SHP77 treated with DMSO at 0.1 percent for 48 hours (cell line): ENCODE measurements around the gene TDRD12.
"Not testable (repeated sequence)": the region's sequence is repeated elsewhere in the genome, so short reads cannot be mapped to it uniquely, and the experiment has no call there.

ENCODE experiments used
- DNase-seq: peaks from one replicate; lab custom pipeline; 2025; lab: John Stamatoyannopoulos, UW

The TDRD12 gene

GRCh38 chr19:32692727-32693061 is 26.9 kb upstream of the TDRD12 start:
- no peak for DNase-seq

GRCh38 chr19:32693151-32694108 is 26.1 kb upstream of the TDRD12 start:
- not testable (repeated sequence) for DNase-seq

GRCh38 chr19:32694316-32694715 is 25.3 kb upstream of the TDRD12 start:
- not testable (repeated sequence) for DNase-seq

DNA sequence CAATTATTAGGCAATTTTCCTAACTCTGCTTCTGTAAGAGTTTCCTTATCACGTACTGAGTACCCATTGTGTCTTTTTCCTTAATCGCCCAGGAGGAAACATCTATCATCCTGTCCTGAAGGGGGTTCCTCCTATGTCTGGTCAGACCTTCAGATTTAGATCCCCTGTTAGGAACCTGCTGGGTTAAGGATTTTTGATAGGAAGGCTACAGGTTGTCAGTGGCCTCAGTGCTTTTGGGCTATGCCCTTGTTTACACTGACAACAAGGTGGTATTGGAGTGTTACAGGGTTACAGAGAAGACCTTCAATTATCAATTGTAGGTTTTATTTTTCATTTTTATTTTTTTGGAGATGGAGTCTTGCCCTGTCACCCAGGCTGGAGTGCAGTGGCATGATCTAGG is 24.7 kb upstream of the TDRD12 start:
- not testable (repeated sequence) for DNase-seq

GRCh38 chr19:32695506-32695905 is 24.1 kb upstream of the TDRD12 start:
- DNase-seq, result not testable (repeated sequence)

DNA sequence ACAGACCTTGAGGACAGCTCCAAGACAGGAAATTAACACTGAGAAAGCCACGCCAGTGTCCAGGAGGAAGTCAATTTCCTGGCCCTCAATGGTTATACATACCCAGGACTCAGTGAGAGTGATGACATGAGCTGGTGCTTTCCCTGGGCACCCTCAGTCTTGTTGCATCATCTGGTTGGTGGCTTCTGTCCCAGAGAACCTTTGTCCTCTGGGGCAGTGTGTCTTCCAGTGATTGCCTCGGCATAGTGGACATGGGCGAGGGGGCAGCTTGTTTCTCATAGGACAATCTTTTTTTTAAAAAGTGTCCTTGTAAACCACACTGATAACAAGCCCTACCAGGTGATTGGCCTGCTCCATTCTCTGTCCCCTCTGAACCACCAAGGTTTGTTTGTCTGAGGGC is 22.8 kb upstream of the TDRD12 start:
- not testable (repeated sequence) for DNase-seq

DNA sequence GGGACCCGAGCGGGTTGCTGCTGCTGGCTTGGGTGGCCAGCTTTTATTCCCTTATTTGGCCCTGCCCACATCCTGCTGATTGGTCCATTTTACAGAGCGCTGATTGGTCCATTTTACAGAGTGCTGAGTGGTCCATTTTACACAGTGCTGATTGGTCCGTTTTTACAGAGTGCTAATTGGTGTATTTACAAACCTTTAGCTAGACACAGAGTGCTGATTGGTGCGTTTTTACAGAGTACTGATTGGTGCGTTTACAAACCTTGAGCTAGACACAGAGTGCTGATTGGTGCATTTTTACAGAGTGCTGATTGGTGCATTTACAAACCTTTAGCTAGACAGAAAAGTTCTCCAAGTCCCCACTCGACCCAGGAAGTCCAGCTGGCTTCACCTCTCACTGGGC is 19.4 kb upstream of the TDRD12 start:
- not testable (repeated sequence) for DNase-seq

DNA sequence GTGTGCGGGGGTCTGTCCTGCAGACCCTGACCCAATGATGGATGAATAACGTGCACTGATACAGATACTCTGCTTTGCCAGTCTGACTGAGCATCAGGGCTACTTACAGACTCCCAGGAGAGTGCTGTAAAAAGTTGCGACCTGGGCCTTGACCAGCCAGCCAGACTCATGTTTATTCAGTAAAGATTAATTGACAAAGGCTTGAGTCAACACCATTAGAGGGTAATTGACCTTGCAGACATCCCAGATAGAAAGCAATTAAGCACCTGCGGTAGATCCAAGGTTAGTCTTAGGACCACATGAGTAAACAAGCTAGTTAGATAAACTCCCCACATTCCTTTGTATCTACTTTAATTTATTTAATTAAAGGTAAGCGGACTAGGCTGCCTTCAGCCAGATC is 17.6 kb upstream of the TDRD12 start:
- DNase-seq, result no peak

- DNase-seq, result not testable (repeated sequence)
Observed at GRCh38 chr19:32704006-32704405, 15.6 kb upstream of the TDRD12 start.

DNA sequence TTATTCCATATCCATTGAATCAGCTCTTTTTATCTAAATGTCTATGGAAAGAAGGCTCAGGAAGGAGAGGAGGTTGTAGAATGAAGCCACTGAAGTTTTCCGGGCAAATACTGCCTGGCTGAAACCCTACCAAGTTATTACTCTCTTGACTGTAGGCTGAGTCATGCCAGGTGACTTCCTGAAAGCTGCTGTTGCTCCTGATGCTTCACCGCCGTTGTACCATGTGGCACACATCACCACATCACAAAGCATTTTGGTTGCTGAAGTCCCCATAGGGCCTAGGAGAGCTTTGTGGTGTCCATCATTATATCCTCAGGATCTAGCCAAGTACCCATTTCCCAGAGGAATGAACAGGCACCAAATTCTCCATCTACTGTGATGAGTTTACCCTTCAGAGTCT is 11.1 kb upstream of the TDRD12 start:
- no peak for DNase-seq

DNA sequence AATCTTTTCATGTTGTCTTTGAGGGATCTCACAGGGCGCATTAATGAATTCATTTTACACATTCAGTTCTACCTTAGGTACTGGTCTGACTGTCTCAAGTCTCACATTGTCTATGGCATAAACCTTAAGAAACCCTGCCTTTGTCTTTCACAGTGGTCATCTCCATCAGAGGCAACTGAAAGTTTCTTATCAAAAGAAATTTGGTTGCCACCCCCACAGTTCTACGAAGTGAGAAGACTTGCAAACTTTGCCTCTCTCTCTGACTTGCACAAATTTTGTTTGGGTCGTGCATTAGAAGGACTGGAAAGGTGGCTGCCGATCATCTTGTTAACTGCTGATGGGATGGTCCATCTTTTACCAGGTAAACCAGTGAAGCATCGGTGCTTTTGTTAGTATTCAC is 10.5 kb upstream of the TDRD12 start:
- DNase-seq, result no peak

DNA sequence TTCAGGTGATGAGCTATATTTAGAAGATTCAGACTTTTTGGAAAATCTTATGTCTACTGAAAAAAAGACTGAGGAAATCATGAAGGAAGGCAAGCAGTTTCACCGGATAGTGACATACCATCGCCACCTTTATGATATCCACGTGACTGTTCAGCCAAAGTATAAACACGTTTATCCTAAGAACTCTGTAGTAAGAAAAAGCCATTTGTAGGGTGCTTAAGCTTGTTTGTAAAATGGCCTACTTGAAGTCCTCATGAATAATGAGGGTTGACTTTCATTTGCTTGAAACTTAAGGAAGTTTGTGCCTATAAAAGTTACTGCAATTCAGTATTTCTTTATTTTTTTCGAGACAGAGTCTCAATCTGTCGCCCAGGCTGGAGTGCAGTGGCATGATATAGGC is 7.8 kb upstream of the TDRD12 start:
- DNase-seq, result no peak

GRCh38 chr19:32716203-32716602 is 3.4 kb upstream of the TDRD12 start:
- not testable (repeated sequence) for DNase-seq

DNA sequence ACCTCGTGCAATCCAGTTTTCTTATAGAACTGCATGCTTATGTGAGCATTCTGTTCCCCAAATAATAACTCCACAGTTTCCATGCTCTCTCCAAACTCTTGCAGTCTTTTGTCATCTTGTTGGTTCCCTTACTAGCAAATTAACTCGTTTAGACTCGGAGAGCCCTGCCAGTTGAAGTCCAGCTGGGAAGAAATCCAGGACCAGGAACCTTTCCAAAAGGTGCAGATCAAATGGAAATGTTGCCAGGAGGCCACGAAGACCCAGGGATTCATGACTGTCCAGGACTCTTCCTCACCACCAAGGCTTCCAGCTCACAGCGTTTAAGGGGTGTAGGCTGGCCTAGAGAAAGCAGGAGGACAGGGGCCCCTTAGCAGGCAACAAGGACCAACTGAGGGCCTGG is 2.1 kb upstream of the TDRD12 start:
- no peak for DNase-seq

GRCh38 chr19:32718286-32718685 is 1.3 kb upstream of the TDRD12 start:
- DNase-seq, result no peak

DNA sequence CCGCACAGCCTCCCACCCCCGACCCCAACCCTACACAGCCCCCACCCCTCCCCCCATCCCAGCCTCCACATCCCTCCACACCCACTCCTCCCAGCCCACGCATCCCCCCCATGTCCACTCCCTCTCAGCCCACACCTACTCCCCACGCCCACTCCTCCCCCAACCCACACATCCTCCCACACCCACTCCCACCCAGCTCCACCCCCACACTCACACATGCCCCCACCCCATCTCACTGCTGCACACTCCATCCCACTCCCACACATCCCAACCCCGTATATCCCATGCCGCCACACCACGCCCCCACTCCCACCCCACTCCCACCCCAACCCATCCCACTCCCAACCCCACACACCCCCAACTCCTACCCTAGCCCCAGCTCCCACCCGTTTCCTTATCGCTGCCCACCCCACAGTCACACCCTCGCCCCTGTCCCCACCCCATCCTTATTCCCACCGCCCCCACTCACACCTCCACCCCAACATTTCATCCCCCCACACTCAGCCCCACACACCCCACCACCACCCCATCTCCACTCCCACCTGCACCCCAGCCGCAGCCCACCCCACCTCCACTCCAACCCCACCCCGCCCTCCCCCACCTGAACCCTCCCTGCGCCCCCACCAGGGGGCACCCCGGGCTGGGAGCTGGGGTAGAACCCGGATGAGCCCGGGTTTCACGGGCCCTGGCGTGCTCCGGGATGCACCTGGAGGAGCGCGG is 809 bp downstream of the TDRD12 start:
- DNase-seq, result no peak

DNA sequence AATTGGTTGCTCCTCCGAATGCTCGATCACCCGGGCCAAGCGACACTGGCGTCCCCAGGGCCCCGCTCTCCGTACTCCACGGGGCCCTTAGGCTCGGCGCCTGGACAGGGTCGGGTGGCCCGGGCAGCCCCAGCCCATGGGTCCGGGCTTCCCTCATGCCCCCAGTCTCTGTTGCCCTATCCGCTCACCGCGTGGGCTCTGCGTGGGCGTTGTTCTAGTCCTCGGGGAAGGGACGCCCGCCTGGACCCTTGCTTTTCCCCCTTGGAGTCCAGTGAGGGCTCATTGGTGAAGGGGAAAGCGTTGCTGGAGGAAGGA is 1.3 kb downstream of the TDRD12 start:
- no peak for DNase-seq

- no peak for DNase-seq
Observed at GRCh38 chr19:32735936-32736335, 16.4 kb downstream of the TDRD12 start.

- DNase-seq, result no peak
Observed at GRCh38 chr19:32743021-32743420, 23.5 kb downstream of the TDRD12 start.

GRCh38 chr19:32743447-32743846 is 23.9 kb downstream of the TDRD12 start:
- DNase-seq, result no peak

GRCh38 chr19:32744555-32745325 is 25.2 kb downstream of the TDRD12 start:
- DNase-seq, result no peak

GRCh38 chr19:32745594-32746251 is 26.2 kb downstream of the TDRD12 start:
- DNase-seq, result not testable (repeated sequence)
